Progenitor cell of endocrine pancreas (in vitro differentiated cells): Measurements from ENCODE around the gene LYPD6. TPM values are rescaled to one million over a fixed set of nuclear protein-coding genes. Genes with fewer than 3 reads are reported as not detected.

Experiments
- DNase-seq: peaks from one replicate; pipeline ENCODE4 v3.0.0; 2021; ENCODE audit warnings: low spot score; ENCODE audit not compliant: unreplicated experiment
- H3K27ac Mint-ChIP-seq: 2 replicates; pipeline ENCODE4 v1.8.0; 2021; ENCODE audit warnings: mild to moderate bottlenecking, moderate library complexity, mixed read lengths
- H3K27me3 Mint-ChIP-seq: 2 replicates; pipeline ENCODE4 v1.8.0; 2021; ENCODE audit warnings: mixed read lengths
- H3K36me3 Mint-ChIP-seq: 2 replicates; pipeline ENCODE4 v1.8.0; 2022; ENCODE audit warnings: mixed read lengths; ENCODE audit not compliant: insufficient read depth
- H3K4me1 Mint-ChIP-seq: 2 replicates; pipeline ENCODE4 v1.8.0; 2021; ENCODE audit warnings: low read depth, mixed read lengths
- H3K4me3 Mint-ChIP-seq: 2 replicates; pipeline ENCODE4 v1.8.0; 2021; ENCODE audit warnings: low read depth, mild to moderate bottlenecking, moderate library complexity, mixed read lengths
- H3K9me3 Mint-ChIP-seq: 2 replicates; pipeline ENCODE4 v1.8.0; 2021; ENCODE audit warnings: low read depth, mixed read lengths
- total RNA-seq: library from RNA; stranded (reverse); gene quantifications from 2 replicates; pipeline ENCODE4 v1.2.1, GENCODE V29; 2021
- TF ChIP-seq, protein P1 (sequence below): fragments of 200-600 bp; sonication (generic); IDR thresholded peaks from one replicate; pipeline ENCODE4 v1.5.0; 2021; ENCODE audit warnings: antibody characterized with exemption, mild to moderate bottlenecking; ENCODE audit not compliant: unreplicated experiment

Gene LYPD6
- total RNA-seq, 1 donor from 2014 or later: 30.1 TPM

- peaks cover 28% of the 10 kb centered on the region for H3K36me3 Mint-ChIP-seq
- no peaks in the 10 kb centered on the region for H3K27me3 Mint-ChIP-seq
- H3K4me3 Mint-ChIP-seq: no peak overlapping the region
- no peak overlapping the region for H3K27ac Mint-ChIP-seq
- H3K4me1 Mint-ChIP-seq: peaks cover 13% of the 10 kb centered on the region
- no peak for DNase-seq
- H3K9me3 Mint-ChIP-seq: peaks cover 5% of the 10 kb centered on the region
- TF ChIP-seq, protein P1, sequence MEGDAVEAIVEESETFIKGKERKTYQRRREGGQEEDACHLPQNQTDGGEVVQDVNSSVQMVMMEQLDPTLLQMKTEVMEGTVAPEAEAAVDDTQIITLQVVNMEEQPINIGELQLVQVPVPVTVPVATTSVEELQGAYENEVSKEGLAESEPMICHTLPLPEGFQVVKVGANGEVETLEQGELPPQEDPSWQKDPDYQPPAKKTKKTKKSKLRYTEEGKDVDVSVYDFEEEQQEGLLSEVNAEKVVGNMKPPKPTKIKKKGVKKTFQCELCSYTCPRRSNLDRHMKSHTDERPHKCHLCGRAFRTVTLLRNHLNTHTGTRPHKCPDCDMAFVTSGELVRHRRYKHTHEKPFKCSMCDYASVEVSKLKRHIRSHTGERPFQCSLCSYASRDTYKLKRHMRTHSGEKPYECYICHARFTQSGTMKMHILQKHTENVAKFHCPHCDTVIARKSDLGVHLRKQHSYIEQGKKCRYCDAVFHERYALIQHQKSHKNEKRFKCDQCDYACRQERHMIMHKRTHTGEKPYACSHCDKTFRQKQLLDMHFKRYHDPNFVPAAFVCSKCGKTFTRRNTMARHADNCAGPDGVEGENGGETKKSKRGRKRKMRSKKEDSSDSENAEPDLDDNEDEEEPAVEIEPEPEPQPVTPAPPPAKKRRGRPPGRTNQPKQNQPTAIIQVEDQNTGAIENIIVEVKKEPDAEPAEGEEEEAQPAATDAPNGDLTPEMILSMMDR: no peak
Observed at GRCh38 chr2:149357058-149357457, 26.7 kb downstream of the LYPD6 start.

GRCh38 chr2:149360106-149360505 lies 29.7 kb downstream of the LYPD6 start:
- peaks cover 25% of the 10 kb centered on the region for H3K4me1 Mint-ChIP-seq
- H3K9me3 Mint-ChIP-seq: peaks cover 5% of the 10 kb centered on the region
- TF ChIP-seq, protein P1: no peak
- peaks cover 26% of the 10 kb centered on the region for H3K36me3 Mint-ChIP-seq
- H3K4me3 Mint-ChIP-seq: no peak overlapping the region
- no peak for DNase-seq
- H3K27ac Mint-ChIP-seq: no peak overlapping the region
- H3K27me3 Mint-ChIP-seq: no peaks in the 10 kb centered on the region

- TF ChIP-seq, protein P1: no peak
- H3K4me3 Mint-ChIP-seq: no peak overlapping the region
- peaks cover 19% of the 10 kb centered on the region for H3K4me1 Mint-ChIP-seq
- H3K36me3 Mint-ChIP-seq: peaks cover 44% of the 10 kb centered on the region
- no peak for DNase-seq
- H3K27me3 Mint-ChIP-seq: no peaks in the 10 kb centered on the region
- no peak overlapping the region for H3K27ac Mint-ChIP-seq
- peaks cover 8% of the 10 kb centered on the region for H3K9me3 Mint-ChIP-seq
Observed at GRCh38 chr2:149363958-149364357, 33.6 kb downstream of the LYPD6 start.

GRCh38 chr2:149364839-149365238 lies 34.5 kb downstream of the LYPD6 start:
- TF ChIP-seq, protein P1: no peak
- Mint-ChIP-seq H3K4me3 (no peak overlapping the region), H3K4me1 (peaks cover 19% of the 10 kb centered on the region), H3K9me3 (peaks cover 8% of the 10 kb centered on the region), H3K36me3 (peaks cover 48% of the 10 kb centered on the region), H3K27ac (no peak overlapping the region), H3K27me3 (no peaks in the 10 kb centered on the region)
- DNase-seq: no peak

- H3K27ac Mint-ChIP-seq: peak overlapping the region; percentile 63
- peaks cover 44% of the 10 kb centered on the region for H3K36me3 Mint-ChIP-seq
- DNase-seq: no peak
- TF ChIP-seq, protein P1: no peak
- H3K9me3 Mint-ChIP-seq: peaks cover 8% of the 10 kb centered on the region
- no peaks in the 10 kb centered on the region for H3K27me3 Mint-ChIP-seq
- peaks cover 19% of the 10 kb centered on the region for H3K4me1 Mint-ChIP-seq
- peak overlapping the region; percentile 10 for H3K4me3 Mint-ChIP-seq
Observed at GRCh38 chr2:149365931-149366583, 35.7 kb downstream of the LYPD6 start.
